GM21515 (cell line): ENCODE results near the gene SCGB1C2.
"Not testable (repeated sequence)": the region's sequence is repeated elsewhere in the genome, so short reads cannot be mapped to it uniquely, and the experiment has no call there.

Source experiments
- ATAC-seq: cut with Tn5 transposase; IDR thresholded peaks from one replicate; pipeline ENCODE4 v1.9.1; 2021; ENCODE audit not compliant: unreplicated experiment

SCGB1C2 gene

DNA sequence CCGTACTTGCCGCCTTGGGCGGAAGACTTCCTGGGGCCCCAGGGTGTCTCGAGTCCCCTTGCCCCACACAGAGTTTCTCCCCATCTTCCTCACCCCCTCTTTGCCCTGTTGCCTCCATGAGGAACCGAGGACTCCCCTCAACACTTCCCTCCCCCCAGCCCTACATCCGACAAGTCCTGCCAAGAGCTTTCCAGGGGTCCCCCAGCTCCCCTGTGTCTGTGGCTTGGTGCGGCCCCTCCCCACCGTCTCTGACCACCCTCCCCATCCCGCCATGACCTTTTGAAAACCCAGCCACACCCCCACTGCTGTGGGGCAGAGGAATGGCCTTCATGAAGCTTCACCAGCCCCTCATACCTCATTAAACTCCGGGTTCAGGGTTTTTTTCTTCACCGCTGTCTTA is 11.4 kb downstream of the SCGB1C2 start:
- ATAC-seq: no peak

DNA sequence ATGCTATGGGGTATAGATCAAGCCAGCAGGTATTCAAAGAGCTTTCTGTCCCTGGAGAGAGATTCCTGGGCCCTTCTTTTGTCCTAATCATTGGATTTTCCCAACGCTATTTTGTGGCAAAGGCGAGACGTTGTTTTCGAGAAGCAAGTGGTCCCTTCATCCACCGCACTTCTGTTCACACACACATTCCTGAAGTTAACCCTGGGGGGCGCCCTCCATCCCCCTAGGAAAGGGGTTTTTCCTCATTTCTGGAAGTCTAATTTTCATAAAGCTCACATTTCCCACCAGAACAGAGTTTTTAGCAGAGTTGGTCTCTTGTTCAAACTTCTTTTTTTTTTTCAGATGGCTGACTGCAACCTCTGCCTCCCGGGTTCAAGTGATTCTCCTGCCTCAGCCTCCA is 11.9 kb downstream of the SCGB1C2 start:
- ATAC-seq: no peak

DNA sequence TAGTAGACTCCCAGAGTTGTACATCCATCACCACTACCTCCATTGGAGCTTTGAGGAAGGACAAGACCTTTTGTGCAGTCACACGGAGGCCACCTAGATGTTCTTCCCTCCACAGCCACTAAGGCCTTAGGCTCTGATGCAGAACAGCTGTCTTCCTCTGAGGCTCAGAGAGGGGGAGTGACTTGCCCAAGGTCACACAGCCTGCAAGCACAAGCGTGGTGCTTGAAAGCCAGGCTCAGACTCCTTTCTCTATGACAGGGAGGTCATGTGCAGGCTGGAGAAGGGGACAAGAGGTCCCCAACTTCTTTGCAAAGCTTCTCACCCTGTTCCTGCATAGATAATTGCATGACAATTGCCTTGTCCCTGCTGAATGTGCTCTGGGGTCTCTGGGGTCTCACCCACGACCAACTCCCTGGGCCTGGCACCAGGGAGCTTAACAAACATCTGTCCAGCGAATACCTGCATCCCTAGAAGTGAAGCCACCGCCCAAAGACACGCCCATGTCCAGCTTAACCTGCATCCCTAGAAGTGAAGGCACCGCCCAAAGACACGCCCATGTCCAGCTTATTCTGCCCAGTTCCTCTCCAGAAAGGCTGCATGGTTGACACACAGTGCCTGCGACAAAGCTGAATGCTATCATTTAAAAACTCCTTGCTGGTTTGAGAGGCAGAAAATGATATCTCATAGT is 12.7 kb downstream of the SCGB1C2 start:
- no peak for ATAC-seq

DNA sequence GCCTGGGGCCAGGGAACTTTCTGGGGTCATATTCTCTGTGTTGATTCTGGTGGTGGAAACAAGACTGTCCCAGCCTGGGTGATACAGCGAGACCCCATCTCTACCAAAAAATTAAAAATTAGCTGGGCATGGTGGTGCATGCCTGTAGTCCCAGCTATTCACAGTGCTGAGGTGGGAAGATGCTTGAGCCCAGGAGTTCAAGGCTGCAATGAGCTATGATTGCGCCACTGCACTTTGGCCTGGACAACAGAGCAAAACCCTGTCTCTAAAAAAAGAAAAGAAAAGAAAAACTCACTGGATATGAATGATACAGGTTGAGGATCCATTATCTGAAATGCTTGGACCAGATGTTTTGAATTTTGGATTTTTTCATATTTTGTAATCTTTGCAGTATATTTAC is 13.6 kb downstream of the SCGB1C2 start:
- ATAC-seq: no peak

DNA sequence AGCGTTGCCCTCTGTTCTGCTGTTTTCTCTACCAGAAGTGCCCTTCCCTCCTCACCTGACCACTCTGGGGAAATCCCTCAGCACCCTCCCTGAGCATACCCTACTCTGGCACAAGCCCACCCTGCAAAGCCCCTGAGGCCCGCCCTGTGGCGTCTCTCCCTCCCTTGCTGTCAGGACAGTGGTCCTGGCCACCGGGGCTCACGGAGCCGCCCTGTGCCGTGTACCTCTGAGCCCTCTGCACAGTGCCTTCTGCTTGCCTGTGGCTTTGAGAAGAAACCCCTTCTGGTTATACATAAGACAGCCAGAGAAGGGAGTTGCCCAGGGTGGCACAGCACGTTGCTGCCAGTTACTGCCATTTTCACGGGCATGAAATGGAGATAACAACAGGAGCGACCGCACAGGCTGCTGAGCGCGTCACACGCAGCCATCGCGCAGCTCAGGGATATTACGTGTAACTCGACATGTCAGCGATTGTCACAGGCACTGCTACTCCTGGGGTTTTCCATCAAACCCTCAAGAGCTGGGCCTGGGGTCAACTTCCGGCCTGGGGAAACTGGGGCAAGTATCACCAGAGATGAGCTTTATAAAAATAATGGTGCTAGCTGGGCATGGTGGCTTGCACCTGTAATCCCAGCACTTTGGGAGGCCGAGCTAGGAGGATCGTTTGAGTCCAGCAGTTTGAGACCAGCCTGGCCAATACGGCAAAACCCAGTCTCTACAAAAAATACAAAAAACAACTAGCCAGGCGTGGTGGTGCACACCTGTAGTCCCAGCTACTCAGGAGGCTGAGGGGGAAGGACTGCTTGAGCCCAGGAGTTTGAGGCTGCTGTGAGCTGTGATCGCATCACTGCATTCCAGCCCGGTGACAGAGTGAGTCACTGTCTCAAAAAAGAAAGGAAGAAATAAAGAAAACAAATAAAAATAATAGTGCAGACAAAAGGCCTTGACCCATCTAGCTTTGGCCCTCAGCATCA is 14.8 kb downstream of the SCGB1C2 start:
- no peak for ATAC-seq

DNA sequence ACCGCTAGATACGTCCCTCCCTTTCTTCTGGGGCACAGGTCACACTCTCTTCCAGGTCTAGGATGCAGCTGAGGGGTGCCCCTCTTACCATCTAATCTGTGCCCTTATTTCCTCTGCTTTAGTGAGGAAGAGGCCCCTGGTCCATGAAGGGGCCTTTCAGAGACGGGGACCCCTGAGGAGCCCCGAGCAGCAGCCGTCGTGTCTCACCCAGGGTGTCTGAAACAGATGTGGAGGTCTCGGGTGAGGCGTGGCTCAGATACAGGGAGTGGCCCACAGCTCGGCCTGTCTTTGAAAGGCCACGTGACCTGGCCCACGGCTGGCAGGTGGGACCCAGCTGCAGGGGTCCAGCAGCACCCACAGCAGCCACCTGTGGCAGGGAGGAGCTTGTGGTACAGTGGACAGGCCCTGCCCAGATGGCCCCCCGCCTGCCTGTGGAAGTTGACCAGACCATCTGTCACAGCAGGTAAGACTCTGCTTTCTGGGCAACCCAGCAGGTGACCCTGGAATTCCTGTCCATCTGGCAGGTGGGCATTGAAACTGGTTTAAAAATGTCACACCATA is 15.6 kb downstream of the SCGB1C2 start:
- ATAC-seq: no peak

DNA sequence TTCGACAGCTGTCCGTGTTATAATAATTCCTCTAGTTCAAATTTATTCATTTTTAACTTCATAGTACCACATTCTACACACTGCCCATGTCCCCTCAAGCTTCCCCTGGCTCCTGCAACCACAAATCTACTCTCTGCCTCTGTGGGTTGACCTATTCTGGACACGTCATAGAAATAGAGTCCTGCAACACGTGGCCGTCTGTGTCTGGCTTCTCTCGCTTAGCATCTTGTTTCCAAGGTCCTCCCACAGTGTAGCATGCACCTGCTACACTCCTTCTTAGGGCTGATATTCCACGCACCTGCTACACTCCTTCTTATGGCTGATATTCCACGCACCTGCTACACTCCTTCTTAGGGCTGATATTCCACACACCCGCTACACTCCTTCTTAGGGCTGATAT is 16.5 kb downstream of the SCGB1C2 start:
- ATAC-seq: no peak

DNA sequence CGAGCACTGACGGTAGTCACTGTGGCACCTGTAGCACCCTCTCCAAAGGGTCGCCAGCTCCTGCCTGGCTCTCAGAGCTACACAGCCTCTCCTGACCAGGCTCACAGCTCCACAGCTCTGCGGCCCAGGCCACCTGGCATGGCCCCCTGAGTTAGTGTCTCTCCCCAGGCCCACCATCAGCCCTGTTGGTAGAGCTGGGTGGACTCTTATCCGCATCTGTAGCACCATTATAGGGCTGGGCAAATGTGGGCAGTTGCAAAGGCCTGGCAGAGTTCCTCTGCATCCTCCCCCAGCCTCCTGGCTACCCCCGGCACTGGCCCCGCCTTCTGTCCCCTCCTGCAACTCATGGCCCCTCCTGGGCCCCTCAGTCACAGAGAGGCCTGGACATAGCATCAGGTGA is 18.2 kb downstream of the SCGB1C2 start:
- no peak for ATAC-seq

DNA sequence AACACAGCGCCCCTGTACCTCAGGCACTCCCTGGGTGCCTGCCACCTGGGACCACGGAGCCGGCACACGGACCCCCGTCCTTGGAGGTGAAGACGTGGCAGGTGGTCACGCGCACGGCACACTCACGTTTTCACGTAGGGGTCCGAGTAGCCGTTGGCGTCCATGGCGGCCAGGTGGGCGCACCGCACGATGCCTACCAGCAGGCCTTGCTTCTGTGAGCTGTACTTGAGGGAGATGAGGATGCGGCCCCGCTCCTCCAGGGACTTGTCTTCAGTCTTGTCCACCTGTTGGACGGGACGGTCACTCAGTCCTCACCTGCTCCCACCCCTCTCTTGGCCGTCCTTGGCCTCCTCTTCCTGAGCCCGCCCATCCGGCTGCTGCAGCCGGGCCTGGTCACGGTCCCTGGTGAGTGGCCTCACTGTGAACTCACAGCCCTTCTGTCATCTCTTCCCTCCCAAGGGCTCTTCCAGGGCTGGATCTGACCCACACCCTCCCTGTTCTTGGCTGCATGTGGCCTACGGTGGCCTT is 18.8 kb downstream of the SCGB1C2 start:
- ATAC-seq: no peak

DNA sequence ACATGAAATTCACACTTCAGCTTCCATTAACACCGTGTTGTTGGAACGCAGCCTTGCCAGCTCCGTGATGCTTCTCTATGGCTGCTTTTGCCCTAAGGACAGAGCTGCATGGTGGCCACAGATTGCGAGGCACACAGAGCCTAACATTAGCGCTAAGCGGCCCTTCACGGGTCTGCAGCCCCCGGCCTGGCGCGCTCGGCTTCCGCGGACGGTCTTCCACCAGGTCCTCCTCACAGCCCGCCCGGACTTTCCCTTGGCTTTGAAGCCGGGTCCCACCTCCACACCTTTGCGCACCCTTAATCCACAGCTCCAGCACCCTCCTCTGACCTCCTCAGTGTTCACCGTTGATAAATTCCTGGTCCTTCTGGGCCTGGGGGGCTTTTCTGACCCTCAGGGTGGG is 19.6 kb downstream of the SCGB1C2 start:
- ATAC-seq: no peak

DNA sequence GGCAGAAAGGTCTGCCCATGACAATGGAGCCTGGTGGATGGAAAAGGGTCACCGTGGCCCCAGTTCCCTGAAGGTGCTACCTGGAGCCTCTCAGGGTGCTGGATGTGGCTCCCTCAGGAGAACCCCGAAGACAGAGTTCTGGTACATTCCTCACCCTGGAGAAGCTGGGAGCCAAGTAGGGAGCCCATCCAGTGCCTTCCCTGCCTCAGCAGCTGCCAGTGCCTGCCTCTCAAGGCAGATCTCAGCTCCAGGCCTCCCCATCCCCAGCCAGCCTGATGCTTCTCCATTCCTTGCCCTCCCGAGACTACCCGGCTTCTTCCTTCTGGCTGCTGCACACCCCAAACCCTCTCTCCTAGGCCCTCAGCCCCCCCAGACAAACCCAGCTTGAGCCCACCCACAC is 20.5 kb downstream of the SCGB1C2 start:
- no peak for ATAC-seq

DNA sequence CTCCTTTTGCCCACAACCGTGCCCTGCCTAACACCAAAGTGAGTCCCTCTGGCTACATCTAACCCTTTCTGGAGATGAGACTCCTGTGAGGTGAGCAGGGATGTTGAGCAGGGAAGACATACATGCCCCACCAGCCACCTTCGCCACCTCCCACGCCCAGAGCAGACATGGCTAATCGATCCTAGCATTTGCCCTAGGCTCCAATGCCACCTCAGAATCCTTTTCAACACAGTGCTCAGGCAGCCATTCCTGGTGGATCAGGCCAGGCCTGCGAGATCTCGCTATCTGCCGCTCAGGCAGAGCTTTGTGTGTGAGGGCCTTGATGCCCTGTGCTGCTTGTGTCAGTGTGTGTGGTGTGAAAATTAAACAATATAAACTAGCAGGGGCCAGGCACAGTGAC is 21.0 kb downstream of the SCGB1C2 start:
- no peak for ATAC-seq

DNA sequence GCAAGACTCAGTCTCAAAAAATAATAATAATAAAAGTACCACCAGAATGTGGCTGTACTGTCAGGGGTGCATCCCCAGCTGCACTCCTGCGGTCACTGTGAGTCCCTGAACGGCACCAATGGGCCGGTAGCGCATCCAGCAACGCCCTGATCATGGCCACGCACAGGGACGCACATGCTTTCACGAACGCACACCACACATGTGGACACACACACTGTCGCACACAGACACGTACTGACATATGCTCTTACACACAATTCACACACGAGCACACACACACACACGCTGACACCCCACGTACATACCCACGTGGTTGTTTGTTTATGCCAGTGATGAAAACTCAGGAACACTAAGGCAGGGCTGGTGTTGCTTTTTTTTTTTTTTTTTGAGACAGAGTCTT is 22.2 kb downstream of the SCGB1C2 start:
- ATAC-seq: no peak

DNA sequence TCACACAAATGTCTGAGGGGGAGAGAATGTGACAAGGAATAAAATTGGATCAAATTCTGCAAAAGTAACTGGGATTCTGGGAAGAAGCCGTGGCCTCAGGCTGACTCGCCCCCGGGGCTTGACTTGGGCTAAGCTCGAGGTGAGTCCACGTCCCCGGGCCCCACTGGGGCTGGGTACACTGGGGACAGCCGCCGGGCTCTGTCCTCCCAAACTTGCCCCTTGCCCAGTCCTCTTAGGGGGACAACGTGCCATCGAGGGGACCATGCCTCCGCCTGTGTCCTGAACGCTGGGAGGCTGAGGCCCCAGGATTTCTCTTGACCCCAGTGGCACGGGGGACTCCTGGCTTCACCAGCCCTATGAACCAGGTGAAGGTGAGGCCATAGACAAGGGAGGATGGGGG is 23.0 kb downstream of the SCGB1C2 start:
- no peak for ATAC-seq

DNA sequence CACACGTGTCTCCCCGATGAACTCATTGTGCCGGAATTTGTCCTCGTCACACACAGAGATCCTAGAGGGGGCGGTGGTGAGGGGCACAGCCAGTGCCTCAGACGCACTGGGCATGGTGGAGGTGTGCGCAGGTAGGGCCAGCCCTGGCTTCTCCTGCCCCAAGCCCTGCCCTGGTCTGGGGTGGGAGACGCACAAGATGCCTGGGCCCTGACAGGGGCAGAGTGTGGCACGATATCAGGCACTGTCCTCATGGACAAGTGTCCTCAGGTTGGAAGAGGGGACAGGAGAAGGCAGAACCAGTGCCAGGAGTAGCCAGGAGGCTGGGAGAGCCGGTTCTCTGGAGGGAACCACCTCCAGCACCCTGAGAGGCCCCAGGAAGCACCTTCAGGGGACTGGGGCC is 24.1 kb downstream of the SCGB1C2 start:
- no peak for ATAC-seq

DNA sequence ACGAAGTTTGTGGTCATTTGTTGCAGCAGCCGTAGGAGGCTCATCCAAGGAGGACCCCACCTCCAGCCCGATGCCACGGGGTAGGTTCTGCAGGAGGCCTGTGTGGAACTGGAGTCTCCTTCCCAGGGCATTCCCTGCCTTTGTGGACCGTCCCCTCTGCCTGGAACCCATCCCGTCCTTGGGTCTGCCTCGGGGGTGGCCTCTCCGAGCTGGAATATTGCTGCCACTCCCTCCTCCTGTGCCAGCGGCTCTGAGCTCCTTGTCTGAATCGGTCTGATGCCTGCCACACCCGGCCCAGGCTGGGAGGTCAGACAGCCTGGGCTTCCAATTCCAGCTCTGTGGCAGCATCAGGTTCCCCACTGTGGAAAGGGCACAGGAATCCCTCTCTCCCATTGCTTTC is 25.3 kb downstream of the SCGB1C2 start:
- no peak for ATAC-seq

DNA sequence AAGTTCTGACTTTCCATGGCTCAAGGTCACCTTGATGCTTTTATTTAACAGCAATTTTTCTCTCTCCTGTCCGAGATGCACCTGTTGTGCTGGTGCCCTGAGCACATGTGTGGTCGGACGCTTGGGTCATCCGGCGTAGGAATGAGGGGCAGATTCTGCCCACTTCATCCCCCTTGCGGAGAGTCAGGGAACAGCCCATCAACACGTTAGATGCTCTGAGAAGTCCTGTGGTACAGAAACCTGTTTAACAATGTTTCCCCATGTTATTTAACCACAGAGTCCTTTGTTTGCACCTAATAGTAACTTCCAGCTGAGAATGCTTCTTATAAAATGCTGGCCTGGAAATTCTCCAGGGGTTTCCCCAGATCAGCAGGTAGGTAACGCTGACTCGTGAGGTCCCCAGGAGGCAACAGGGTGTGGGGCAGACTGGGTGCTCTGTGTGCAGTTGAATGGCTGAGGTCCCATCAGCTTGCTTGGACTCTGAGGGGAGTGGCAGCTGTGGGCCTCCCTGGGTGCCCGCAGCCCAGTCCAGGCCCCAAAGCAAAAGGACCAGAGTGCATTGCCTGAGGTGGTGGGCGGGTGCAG is 26.2 kb downstream of the SCGB1C2 start:
- ATAC-seq: no peak

DNA sequence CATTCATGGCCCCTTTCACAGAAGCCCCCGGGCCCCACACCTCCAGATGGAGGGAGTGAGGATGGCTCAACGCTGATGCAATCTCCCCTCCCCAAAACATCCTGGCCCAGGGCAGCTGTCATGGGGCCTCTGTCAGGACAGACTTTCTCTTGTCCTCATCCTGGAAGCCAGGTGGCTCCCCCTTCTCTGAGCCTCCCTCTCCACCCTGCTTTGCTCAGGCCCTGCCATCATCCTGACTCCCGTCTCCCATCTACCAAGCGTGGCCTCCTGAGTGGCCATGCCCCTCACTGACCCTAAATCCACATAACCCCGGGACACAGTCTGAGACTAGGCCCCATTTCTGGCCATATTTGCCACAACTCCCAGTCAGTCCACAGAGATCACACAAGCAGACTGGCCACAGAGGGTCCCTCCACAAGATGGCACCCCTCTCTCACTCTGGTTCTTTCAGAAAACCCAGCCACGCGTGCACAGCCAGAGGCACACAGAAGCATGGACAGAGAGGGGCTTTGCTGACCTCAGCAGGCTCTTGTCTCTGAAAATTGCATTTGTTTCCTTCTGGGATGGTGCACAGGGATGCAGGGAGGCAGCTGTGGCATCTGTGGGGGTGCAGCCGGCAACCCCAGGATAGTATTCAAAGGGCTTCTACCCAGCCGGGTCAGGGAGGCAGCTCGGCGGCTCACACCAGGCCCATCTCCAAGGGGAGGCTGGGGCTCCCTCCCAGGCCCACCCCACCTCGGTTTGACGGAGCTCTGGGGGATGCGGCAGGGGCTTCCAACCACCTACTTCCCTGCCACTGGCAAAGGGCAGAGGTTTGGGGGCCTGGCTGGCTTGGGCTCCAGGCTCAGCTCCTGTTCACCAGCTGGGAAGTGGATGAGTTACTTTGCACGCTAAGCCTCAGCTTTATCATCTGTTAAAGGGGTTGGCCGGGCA is 27.2 kb downstream of the SCGB1C2 start:
- no peak for ATAC-seq

DNA sequence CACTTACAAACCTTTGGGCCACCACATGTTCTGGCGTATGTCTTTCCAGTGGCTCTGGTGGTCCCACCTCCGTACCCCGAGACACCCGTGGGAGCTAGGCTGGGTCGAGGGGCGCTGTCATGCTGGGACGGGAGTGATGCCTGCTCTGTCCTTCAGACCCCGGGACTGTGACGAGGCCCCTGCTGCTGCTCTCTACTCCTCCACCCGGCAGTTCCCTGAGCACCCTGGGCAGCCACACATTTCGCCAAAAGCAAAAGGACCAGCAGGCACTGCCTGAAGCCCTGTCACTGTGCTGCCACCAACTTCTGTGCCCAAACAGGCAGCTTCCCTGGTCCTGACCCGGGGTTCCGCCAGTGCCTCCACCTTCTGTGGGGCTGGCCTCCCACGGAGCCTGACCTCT is 28.6 kb downstream of the SCGB1C2 start:
- ATAC-seq: no peak

DNA sequence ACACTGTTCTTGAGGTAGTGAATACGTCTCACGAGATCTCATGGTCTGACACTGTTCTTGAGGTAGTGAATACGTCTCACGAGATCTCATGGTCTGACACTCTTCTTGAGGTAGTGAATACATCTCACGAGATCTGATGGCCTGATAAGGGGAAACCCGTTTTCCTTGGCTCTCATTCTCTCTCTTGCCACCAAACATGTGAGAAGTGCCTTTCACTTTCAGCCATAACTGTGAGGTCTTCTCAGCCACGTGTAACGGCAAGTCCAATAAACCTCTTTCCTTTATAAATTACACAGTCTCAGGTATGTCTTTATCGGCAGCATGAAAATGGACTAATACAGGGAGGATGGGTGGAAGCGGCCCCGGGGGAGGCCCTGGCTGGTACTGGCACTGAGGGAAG is 31.2 kb downstream of the SCGB1C2 start:
- ATAC-seq: not testable (repeated sequence)
